Neural progenitor cell (in vitro differentiated cells): Measurements from ENCODE around the gene CD200R1.

Source experiments
- EZH2 ChIP-seq: fragments of 200-600 bp; sonication (generic); IDR thresholded peaks from 2 replicates; pipeline ENCODE4 v1.6.1; 2017; ENCODE audit warnings: antibody characterized with exemption, mild to moderate bottlenecking, moderate library complexity
- EZH2phosphoT487 ChIP-seq: fragments of 200-600 bp; sonication (generic); IDR thresholded peaks from 2 replicates; pipeline ENCODE4 v1.6.1; 2017; ENCODE audit warnings: antibody characterized with exemption
- TF ChIP-seq, protein P1 (sequence below): fragments of 200-600 bp; sonication (generic); IDR thresholded peaks from 2 replicates; pipeline ENCODE4 v1.5.1; 2017; ENCODE audit warnings: antibody characterized with exemption, mild to moderate bottlenecking

DNA sequence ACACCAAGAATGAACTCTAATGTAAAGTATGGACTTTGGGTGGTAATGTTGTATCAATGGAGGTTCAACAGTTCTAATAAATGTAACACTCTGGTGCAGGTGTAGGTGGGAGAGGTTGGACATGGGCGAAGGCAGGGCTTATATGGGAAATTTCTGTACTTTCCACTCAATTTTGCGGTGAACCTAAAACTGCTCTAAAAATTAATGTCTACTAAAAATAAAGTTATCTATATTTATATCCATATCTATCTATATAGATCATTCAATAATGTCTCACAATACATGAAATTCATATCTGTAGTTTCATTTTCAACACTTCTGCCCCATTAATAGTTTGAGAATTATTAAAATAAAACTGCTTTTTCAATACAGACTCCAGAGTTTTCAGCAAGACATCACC, 49.3 kb downstream of the CD200R1 start:
- TF ChIP-seq, protein P1, sequence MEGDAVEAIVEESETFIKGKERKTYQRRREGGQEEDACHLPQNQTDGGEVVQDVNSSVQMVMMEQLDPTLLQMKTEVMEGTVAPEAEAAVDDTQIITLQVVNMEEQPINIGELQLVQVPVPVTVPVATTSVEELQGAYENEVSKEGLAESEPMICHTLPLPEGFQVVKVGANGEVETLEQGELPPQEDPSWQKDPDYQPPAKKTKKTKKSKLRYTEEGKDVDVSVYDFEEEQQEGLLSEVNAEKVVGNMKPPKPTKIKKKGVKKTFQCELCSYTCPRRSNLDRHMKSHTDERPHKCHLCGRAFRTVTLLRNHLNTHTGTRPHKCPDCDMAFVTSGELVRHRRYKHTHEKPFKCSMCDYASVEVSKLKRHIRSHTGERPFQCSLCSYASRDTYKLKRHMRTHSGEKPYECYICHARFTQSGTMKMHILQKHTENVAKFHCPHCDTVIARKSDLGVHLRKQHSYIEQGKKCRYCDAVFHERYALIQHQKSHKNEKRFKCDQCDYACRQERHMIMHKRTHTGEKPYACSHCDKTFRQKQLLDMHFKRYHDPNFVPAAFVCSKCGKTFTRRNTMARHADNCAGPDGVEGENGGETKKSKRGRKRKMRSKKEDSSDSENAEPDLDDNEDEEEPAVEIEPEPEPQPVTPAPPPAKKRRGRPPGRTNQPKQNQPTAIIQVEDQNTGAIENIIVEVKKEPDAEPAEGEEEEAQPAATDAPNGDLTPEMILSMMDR = no peak
- TF ChIP-seq EZH2 (no peak), EZH2phosphoT487 (no peak)
